HG03571 (cell line): Measurements from ENCODE around the gene FKBP1A.
A peak's percentile ranks its signal among the peaks of the same experiment; 100 is the strongest.

Source experiments
- ATAC-seq: cut with Tn5 transposase; IDR thresholded peaks from one replicate; pipeline ENCODE4 v1.9.1; 2021; ENCODE audit not compliant: unreplicated experiment

The FKBP1A gene

GRCh38 chr20:1392693-1393506, at the start of gene FKBP1A:
FKBP1A (minus strand) TSS chr20:1393054; CDS start chr20:1392998, 56 bp downstream.
- ATAC-seq = peak; percentile 85

DNA sequence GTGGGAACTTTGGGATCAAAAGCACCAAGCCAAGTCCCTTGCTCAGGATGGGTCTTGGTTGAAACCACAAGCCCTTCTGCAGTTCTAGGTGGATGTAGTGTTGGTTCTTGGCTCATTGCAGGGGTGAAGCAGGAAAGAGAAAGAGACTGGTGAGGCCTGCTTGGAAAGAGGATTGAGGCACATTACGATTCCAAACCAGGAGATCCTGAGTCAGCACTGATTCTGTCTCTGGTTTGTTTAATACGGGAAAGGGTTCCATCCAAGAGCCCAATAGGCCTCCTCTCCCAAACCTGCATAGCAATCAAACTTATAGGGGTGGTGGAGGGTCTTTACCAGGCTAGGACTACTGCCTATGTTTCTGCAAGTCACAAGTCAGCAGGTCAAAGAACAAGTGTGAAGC, 49.5 kb upstream of the FKBP1A start:
- ATAC-seq = no peak

DNA sequence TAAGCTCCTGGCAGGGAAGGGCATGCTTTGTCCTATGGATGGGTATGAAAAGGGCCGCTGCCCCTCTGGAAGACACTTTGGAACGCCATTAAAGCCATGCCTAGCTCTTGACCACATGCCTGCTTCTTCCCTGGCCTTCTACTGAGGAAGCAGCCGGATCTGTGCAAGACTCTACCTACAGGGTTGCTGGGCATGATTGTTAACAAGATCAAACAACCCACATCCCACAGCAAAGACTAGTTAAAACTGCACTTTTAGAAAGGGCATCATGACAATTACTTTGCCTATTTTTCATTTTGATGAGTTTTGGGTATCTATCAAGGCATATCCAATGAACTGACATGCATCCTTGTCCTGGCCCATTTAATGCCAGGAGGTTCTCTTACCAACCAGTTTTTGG, 48.3 kb upstream of the FKBP1A start:
- ATAC-seq = no peak

GRCh38 chr20:1440024-1440423, 47.2 kb upstream of the FKBP1A start:
- ATAC-seq = no peak

- no peak for ATAC-seq
These were observed 45.5 kb upstream of the FKBP1A start for GRCh38 chr20:1438361-1438760.

DNA sequence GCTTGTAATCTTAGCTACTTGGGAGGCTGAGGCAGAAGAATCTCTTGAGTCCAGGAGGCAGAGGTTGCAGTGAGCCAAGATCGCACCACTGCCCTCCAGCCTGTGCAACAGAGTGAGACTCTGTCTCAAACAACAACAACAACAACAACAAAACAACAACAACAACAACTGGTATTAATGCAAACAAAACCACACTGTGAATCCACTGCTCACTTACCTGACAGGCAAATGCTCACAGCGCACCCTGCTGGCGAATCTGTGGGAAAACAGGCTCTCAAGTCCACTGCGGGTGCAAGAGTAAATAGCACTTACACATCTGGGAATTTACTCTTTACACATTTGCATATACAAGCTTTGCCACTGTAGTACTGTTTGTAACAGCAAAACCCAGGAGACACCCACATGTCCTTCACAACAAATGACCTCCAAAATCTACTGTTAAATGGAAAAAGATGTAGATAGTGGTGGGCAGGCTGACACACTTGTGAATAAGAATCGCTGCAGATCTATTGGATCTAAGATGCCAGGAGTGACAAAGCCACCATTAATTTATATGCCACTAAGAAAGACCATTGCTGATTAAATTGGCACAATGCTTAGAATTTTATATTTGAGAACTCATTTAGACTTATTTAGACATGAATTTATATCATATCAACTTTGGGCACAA, 44.5 kb upstream of the FKBP1A start:
- peak; percentile 43 for ATAC-seq

DNA sequence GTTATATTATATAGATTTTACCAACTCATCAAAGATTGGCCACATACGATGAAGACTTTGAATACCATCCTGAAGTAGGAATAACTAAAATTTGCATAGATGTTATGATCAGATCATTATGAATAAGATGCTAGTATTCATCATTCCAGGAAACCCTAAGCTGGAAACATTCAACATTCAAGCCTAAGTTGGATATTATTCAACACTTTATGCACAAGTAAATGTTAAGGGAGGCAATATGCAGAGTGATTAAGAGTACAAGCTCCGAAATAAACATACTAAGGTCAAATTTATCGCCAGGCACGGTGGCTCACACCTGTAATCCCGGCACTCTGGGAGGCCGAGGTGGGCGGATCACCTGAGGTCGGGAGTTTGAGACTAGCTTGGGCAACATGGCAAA, 43.4 kb upstream of the FKBP1A start:
- no peak for ATAC-seq

DNA sequence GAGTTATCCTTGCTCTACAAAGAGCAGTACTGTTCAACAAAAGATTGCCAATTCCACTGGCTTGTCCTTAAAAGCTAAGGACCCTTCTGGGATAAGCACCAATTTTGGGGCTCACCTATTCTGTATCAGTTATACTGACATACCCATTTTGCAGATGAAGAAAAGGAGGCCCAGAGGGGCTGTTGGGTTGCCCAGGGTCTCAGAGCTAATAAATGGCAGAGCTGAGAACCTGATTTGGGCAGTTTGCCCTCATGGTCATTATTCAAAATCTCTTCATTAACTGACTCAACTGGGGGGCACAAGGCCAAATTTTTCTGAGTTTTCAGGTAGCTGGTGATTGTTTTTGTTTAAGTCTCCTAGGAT, 42.5 kb upstream of the FKBP1A start:
- no peak for ATAC-seq

- ATAC-seq = peak; percentile 86
These were observed 41.9 kb upstream of the FKBP1A start for GRCh38 chr20:1434571-1435336.

DNA sequence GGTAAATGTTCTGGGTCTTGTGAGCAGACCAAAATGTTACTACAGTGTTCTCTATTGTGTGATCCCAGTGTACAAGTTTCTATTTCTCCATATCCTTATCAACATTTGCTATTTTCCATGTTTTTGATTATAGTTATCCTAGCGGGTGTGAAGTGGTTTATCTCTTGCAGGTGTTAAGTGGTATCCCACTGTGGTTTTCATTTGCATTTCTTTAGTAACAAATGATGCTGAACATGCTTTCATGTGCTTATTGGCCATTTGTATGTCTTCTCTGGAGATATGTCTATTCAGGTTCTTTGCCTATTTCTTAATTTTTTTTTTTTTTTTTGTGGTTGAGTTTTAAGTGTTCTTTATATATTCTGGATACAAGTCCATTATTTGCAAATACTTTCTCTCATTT, 38.3 kb upstream of the FKBP1A start:
- no peak for ATAC-seq

- no peak for ATAC-seq
These were observed 37.2 kb upstream of the FKBP1A start for GRCh38 chr20:1430004-1430451.

GRCh38 chr20:1429143-1429728, 36.4 kb upstream of the FKBP1A start:
- no peak for ATAC-seq

GRCh38 chr20:1427457-1428054, 34.7 kb upstream of the FKBP1A start:
- no peak for ATAC-seq

GRCh38 chr20:1426231-1426849, 33.5 kb upstream of the FKBP1A start:
- no peak for ATAC-seq

DNA sequence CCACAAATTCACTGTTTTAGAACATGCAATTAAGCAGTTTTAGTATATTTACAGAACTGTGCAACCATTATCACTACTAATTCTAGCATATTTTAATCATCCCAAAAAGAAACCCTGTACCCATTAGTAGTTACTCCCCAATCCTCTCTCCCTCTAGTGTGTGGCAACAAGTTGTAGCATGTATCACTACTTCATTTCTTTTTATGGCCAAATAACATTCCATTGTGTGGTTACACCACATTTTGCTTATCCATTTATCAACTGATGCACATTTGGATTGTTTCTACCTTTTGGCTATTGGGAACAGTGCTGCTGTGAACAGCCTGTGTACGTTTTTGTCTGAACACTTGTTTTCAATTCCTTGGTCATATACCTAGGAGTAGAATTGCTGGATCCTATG, 31.5 kb upstream of the FKBP1A start:
- ATAC-seq = no peak

- ATAC-seq = no peak
These were observed 30.8 kb upstream of the FKBP1A start for GRCh38 chr20:1423625-1424106.

DNA sequence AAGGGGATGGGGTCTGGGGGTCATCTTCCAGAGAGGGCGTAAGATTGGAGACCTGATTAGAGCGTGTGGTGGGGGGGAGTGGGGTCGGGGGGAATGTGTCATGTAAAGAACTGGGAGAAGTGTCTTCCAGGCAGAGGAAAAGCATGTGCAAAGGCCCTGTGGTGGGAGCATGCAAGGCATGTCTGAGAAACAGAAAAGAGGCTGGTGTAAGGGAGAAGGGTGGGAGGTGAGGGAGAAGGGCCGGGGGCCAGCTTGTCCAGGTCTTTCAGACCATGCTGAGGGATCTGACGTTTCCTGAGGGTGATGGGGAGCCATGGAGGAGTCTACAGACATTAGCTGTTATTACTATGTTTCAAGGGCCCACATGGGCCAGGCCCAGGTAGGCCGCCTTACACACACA, 30.4 kb upstream of the FKBP1A start:
- no peak for ATAC-seq

DNA sequence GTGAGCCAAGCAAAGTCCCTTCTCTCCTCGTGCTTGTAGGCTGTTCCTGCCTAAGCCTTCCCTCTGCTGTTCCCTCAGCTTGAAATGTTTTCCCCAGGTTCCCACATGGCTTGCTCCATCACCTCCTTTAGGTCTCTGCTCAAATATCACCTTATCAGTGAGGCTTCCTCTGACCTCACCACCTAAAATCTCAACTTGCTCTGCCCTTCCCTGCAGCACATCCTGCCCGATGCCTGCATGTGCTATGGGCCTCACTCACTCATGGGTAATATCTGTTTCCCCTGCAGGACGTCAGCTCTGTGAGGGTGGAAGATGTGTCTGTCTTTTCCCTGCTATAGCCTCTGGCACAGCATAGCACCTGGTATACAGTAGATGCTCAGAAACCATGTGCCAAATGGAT, 29.9 kb upstream of the FKBP1A start:
- no peak for ATAC-seq

- ATAC-seq = no peak
These were observed 27.2 kb upstream of the FKBP1A start for GRCh38 chr20:1420066-1420465.

- ATAC-seq = no peak
These were observed 25.5 kb upstream of the FKBP1A start for GRCh38 chr20:1418350-1418749.
